ENCODE measurements around the gene BOLA3.
"Not testable (repeated sequence)": the region's sequence is repeated elsewhere in the genome, so short reads cannot be mapped to it uniquely, and the experiment has no call there.

BOLA3 gene

DNA sequence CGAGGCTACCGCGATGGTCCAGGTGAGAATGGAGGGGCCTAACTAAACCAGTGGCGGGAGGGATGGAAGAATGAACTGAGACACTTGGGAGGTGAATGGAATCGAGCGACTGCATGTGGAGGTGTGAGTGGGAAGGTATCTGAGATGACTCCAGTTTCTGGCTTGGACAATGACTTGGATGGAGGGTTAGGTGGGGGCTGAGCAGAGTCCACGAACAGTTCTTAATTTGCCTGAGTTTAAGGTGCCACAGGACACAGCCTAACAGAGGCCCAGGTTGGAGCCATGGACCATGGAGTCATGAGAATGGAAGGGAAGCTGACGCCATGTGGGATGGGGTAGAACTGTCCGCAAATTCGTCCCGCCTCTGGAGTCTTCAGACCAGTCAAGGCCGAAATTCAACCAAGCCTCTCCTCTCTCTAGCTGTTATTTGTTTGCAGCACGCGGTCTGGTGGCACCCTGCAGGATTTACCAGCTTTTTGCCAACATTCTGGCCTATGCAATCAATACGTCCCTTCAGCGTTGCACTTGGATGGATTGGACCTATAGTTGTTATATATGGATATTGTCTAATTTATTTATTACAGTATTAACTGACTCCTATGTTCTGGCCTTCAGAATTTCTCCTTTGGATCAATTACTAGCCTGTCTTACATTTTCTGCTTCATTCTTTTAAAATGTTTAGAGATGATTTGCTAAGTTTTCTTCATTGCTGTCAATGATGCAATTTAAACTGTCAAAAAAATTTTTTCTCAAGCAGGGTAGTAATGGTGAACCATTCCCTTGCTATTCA lies 940 bp upstream of the BOLA3 start:
- no peak for DNase-seq

DNA sequence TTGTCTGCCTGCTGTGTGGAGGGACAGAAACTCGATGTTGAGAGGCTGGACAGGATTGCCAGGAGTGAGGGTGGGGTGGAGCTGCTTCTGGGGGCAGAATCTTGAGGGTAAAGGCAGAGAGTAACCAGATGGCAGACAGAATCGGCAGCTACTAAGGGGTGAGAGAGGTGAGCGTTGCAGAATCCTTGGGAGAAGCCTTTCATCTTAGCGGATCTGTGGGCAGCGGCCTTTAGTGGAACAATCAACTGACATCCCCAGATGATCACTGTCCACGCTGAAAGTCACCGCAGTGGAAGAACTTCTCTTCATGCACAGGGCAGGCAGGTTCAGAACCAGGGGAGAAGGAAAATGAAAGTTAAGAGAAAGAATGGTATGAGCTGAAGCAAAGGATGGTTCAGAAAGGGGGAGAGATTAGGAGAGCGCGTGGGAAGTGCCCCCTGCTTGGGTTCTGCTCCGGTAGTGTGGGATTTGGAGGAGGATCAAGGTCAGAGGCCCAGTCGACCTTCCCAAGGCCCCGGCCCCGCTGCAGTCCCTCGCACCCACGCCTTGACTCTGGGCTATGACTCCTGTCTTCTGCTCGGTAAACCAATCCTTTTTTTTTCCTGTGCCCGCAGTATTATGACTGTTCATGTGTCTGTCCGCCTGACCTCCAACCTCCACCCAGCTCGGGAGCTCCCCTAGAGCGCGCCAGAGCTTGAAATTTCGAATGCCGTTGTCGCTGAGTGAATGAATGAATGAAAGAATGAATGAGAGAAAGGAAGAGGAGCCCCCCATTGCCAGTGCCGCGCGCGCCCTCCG lies 584 bp downstream of the BOLA3 start:
- DNase-seq: no peak

DNA sequence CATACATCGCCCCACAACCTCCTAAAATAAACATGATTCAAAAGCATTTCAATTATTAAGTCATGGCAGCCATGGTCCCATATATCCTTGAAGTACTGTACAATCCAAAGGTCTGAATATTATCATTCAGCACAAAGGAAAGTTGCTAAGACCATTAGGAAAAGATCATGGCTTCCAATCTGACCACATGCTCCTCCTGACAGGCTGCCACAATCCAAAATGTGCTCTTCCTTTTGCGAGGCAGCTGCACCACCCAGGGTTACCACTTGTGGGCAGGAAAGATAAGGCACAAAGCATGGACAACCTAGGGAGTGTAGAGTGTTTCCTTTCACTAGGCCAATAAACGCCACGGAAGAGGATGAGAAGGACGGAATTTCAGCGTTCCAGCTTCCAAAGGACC lies 5.4 kb downstream of the BOLA3 start:
- no peak for DNase-seq

DNA sequence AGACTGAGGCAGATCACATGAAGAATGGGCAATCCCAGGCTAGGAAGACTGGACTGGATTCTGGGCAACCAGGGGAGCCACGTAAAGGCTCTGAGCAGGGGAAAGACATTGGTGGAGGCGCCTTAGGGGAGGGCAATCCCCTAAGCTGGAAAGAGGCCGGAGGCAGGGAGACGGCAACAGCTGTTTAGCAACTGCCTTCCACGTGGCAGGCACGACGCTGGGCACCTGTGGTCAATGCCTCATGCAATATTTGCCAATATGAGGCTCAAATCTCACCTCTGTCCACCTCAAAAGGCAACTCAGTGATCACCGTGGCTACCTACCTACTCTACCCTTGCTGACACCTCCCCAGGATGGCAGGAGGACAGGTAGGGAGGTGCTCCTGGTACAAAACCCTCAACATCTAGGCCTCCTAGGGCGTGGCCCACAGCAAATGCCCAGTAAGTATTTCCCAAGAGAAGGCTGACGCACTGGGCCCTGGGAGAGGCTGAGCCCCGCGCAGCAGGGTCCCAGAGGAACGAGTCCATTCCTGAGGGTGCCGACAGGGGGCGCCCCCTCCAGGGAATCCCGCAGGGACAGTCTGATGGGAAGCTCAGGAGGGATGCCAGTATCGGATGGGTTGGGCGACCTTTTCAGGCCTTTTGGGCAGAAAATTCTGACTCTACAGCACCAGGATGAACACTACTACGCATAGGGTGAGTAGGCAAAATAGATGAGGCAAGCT lies 8.9 kb downstream of the BOLA3 start:
- DNase-seq: no peak

DNA sequence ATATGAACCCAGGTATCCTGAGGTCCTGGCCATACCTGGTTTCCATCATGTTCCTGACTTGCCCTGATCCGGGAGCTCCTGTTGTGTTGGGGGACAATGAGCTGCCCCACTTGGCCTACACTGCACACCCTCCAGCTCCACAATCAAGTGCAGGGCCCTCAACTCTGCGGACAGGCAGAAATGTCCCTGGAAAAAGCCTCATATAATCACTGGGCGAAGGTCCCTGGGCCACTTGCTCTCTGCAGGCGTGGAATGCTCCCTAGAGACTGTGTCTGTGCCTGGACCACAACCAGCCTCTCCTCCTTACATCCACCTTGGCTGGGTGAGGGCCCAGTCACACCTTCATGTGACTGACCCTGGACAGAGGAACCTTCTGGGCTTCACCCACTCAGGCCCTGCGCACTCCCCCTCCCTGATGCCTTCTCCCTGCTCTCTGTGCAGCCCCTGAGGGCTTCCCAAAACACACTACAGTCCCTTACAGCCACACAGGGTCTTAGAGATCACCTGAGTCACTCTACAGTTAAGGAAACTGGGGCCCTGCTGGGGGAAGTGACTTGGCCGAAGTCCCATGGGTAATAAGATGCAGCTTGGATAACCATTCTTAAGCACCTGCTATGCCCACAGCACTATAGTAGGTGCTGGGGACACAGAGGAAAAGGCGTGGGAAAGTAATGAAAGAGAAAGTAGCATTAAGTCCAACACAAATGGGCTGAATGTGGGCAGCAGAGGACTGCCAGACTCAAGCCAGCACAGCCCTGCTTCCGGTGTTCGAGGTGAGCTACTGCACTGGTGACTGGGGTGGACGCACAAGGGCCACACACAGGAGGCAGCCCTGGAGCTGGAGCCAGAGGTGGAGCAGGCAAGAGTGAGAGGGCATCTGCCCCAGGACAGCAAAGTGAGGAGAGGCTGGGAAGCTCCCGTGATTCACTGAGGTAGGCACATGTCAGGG lies 9.8 kb downstream of the BOLA3 start:
- no peak for DNase-seq

DNA sequence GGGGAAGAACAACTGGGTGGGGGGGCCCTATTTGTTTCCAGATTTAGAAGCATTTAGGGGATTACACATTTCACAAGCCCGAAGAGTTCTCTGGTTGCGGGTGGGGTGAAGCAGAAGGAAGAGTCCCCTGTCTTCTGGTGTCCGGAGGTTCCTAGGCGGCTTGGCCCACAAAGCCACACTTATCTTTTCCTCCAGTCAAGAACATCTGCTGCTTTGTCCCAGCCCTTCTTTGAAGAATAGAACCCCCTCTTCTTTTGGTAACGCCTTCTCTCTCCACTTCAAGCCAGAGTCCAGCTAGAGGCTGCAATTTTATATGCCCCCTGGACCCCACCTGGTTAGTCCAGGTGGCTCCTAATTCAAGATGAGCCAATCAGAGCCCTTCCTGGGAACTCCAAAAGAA lies 15.8 kb downstream of the BOLA3 start:
- DNase-seq: no peak

DNA sequence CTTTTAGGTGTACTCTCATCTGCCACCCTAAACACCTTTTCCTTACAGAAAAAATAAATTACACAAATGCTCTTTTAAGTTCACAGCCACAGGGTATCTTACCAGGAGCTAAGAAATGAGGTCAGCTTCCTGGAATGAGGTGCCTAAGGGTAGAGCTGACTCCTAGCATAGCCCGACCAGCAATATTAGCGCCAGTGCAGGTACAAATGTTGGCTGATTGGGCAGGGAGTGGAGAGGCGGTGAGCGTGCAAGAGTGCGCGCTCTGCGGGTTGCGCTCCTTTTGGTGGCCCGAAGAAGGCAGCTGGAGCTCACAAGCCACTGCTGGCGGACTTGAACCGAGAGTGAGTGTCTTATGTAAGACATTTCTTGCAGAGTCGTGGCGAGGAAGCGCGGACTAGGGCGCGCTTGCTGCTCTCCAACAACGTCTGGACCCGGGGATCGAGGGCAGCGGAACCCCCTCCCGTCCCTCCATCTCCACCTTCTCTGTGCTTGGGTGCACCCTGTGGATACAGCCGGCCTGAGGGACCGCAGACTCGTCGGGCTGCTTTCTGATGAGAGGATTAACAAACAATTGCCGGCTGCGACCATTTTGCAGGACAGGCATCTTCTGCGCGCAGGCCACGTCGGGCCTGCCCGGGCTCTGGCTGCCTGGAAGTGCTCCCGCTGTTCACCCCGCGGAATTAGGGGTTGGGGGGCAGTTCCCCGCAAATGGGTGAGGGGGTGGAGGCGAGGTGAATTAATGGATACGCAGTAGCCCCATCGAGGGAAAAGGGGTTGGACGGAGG lies 17.3 kb downstream of the BOLA3 start:
- DNase-seq: no peak

DNA sequence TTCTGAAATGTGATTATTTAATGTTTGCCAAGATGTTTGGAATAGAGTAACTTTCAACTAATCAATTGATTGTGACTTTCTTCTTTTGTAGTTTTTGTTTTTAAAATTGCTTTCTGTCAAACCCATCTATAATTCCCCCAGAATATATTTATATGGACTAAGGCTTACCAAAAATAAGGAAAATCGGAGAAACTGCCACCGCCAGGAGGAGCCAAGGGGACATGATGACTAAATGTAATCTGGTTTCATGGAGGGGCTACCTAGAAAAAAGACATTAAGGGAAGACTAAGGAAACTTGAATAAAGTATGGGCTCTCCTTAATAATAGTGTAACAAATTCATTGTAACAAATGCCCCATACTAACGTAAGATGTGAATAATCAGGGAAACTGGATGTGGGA lies 19.5 kb downstream of the BOLA3 start:
- no peak for DNase-seq

DNA sequence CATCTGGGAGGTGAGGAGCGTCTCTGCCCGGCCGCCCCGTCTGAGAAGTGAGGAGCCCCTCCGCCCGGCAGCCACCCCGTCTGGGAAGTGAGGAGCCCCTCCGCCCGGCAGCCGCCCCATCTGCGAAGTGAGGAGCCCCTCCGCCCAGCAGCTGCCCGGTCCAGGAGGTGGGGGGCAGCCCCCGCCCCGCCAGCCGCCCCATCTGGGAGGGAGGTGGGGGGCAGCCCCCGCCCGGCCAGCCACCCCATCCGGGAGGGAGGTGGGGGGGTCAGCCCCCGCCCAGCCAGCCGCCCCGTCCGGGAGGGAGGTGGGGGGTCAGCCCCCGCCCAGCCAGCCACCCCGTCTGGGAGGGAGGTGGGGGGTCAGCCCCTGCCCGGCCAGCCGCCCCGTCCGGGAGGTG lies 23.8 kb downstream of the BOLA3 start:
- DNase-seq: not testable (repeated sequence)

DNA sequence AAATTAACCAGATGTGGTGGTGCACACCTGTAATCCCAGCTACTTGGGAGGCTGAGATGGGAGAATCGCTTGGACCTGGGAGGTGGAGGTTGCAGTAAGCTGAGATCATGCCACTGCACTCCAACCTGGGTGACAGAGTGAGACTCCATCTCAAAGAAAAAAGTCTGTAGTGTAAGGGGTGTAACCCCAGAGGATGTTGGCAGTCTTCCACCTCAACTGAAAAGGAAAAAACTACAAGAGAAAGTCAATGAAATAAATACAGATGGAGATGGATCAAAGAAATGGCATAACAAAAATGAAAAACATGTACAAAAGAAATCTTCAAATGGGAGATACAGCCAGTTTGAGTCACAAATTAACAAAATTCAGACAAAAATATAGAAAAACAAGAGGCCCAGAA lies 25.9 kb downstream of the BOLA3 start:
- not testable (repeated sequence) for DNase-seq

DNA sequence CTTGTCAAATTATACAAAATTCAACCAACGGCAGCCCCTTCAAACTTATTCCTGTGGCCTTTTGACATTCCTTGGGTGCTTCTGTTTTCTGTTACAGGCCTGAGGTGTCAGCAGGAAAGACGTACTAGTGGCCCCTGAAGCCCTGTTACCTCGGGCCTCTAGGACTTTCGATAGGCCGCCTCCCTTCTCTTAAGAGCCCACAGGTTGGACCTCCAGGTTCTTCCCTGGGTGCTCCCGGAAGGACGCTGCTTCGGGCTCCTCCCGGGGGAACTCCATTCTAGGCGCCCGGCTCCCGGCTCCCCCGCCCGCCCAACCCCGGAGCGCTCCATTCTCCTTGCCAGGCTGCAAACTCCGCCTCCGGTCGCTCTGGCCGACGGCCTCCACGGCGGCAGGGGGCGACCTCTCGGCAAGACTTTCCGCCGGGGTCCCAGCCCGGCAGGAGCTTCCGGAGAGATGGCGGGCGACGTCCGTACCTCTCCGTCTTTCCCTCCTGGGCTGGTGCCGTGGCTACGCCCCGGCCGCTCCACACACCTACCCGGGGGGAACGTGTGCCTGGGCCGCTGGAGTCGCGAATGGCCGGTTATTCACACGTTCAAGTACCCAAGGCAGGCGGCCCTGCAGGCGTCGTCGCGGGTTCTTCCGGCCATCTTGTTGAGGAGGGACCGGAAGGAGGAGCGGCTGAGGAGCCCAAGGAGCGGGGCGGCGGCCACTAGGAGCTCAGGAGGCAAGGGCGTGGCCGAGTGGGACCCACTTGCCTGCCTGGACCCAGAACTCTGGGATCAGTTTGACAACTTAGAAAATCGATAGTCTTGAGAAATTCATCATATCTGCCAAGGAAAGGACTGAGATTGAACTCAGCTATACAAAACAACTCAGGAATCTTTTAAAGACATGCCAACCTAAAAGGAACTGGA lies 27.5 kb downstream of the BOLA3 start:
- DNase-seq: peak; percentile 86

DNA sequence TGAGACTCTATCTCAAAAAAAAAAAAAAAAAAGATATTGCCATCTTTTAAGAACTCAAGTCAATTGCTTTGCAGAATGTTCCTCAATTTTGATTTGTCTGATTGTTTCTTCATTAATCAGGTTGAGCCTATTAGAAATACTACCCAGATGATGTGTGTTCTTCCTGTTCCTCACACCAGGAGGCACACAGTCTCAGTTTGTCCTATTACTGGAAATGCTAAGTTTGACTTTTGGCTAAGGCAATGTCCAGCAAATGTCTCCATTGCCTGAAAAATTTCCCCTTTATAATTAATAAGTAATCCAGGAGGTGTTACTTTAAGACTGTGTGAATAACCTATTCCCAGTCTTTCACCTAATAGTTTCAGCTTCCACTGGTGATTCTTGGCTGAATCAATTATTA lies 28.4 kb downstream of the BOLA3 start:
- no peak for DNase-seq

DNA sequence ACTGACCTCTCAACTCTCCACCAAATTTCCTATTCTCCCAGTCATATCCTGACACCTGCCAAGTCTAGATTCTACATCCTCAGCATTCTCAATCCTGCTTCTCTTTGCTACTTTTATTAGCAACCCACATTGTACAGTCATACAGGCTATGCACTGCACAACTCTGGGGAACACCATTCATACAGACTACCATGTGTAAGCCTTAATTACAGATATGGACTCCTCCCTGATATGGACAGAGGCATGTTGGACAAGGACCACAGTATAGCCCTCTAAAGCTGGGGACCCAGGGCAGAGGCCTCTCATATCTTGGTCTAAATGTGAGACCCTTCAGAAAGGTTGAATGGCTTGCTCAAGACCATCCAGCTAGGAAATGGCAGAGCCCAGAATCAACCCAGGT lies 36.3 kb downstream of the BOLA3 start:
- DNase-seq: no peak

DNA sequence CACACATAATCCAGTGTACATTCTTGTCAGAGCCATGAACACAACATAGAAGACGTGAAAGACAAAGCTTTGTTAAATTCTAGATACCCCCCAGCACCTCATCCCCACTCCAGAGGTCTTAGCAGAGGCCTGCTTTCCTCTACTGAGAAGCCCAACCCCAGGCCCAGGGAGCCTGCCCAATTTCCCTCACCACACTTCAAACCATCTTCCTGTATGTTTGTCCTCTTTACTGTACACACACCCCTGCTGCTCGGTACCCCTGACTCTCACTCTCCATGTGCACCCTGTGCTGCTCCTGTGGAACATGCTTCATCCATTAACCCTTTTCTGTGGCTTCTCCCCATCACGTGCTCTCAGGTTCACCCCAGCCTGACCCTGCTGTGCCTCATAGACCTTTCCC lies 37.2 kb downstream of the BOLA3 start:
- no peak for DNase-seq

DNA sequence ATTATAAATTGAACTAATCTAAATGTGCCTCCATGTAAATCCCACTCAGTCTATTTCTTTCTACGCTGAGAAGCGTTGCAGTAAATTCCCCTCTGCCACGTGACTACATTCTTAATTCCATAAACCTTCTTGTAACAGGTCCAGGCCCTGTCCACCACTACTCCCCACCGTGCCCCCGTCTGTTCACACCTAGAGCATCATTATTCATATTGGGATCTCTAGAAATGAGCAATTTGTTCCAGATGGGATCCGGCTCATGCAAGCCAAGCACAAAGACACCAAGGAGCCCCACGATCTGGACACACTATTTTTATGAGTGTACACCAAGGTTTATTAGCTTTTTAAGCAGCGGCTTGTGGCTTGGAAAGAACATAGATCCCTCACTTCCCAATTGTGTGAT lies 38.2 kb downstream of the BOLA3 start:
- DNase-seq: no peak

DNA sequence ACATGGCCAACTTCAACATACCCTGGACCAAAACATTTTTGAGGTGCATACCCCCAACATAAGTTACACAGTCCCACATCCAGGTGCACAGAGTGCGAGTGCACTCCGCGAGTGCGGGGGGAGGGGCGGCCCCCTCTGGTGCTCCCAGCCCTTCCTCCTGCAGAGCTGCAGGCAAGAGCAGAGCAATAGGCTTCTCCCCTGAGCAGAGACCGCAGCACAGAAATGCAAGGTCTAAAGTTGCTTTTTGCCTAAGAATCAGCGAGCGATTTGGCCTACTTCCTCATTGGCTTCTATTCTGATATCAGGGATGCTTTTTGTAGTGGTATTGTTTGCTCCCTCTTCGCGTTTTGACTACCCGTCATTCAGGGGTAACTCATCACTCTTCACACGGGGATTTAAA lies 40.6 kb downstream of the BOLA3 start:
- no peak for DNase-seq

DNA sequence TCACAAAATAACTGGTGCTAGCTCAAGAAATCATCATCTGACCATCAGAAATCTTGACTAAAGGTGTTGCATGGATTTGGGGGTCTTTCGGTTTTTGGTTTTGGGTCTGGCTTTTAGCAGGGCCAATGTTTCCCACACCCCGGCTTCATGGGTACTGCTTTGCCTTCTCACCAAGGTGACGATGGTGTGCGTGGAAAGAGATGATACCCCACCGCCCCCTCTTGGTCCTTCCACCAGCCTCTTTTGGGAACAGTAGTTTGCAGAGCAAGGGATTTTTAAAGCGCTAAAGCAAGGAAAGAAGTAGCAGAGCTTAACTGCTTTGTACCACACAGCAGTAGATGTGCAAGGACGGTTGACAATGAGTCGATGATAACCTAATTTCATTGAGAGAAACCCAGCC lies 42.3 kb downstream of the BOLA3 start:
- no peak for DNase-seq

DNA sequence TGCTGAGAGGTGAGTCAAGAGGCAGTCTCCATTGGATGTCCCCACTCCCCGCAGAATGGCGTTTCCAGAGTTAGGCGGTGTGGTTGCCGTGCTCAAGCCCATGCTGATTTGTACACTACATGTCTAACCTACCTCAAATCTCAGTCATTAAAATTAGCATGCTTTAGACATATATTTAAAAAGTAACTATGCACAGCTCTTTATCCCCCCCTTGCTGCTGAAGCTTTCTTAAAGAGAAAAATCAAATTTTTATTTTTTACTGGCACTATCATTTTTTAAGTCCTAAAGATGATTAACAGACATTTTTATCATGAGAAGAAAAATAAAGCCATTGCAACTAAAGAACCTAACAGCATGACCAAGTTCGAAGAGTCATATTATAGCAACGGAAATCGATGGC lies 42.9 kb downstream of the BOLA3 start:
- no peak for DNase-seq

DNA sequence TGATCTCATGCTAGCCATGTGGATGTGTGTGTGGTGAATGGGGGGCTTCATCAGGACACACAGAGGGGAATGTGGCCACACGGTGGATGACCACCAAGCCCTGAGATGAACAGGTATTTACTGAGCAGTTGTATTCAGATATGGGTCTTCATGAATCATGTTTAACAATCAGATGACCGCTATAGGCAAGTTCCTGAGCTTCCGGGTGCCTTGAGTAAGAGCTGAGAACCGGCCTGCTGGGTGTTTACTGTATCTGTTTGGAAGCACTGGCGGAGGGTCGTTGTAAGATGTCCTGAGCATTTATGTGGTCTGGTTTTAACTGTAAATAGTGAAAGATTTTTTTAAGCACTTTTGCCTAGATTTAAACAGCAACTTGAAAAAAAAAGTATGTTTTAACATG lies 43.9 kb downstream of the BOLA3 start:
- no peak for DNase-seq

DNA sequence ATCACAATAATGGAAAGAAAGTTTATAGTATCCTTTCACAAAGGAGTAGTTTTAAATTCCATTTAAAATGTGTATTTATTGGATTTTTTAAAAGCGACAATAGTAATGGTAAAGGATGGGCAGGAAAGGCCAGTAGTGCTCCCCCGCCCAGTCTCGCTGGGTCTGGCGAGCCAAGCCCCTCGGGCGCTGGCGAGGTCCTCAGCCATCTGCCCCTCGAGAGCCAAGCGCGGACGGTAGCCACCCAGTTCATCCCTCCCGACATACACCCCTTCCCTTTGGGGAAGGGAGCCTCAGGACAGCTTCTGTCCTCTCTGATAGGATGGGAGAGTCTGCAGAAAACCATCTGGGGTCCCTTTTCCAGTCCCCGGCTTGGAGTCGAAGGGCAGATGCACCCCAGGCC lies 45.2 kb downstream of the BOLA3 start:
- DNase-seq: no peak

Data from midbrain (tissue), 1 donor.